ENCODE results near the gene ATP7B. TPM values are rescaled to one million over a fixed set of nuclear protein-coding genes. Genes with fewer than 3 reads are reported as not detected.

ATP7B gene
- total RNA-seq, 2 donors from 2014 or later = 20.4 to 29.2 TPM

- H3K9me3 Mint-ChIP-seq = peaks cover 4% of the 10 kb centered on the region
- H3K27me3 Mint-ChIP-seq (ENCODE audit: insufficient read depth) = no peaks in the 10 kb centered on the region
- no peaks in the 10 kb centered on the region for H3K27me3 ChIP-seq (ENCODE audit: control insufficient read depth, insufficient read depth, low read length, poor library complexity, severe bottlenecking)
- H3K4me3 Mint-ChIP-seq = no peak overlapping the region
- 93 to 95% methylated on average over 11 to 15 of the region's 15 CpGs for WGBS, 2 experiments (ENCODE audit: insufficient coverage in 1 of 2, insufficient read length in 1 of 2)
- H3K9ac ChIP-seq (ENCODE audit: extremely low read depth, low read length, poor library complexity, severe bottlenecking) = no peak overlapping the region
- H3K27ac ChIP-seq (ENCODE audit: low read depth, low read length) = no peak overlapping the region
- peaks cover 8% of the 10 kb centered on the region for H3K36me3 Mint-ChIP-seq (ENCODE audit: low read depth)
- peaks cover 5% of the 10 kb centered on the region for H3K4me1 ChIP-seq (ENCODE audit: control insufficient read depth, insufficient read depth, low read length)
- H3K4me1 Mint-ChIP-seq = peaks cover 14% of the 10 kb centered on the region
- H3K9me3 ChIP-seq (ENCODE audit: control insufficient read depth, low read length) = no peaks in the 10 kb centered on the region
- no peak overlapping the region for H3K27ac Mint-ChIP-seq
- no peak for TF ChIP-seq CTCF (conservative IDR thresholded peaks at IDR 0.05)
- no peak overlapping the region for H3K4me3 ChIP-seq (ENCODE audit: low read length)
- no peak for DNase-seq
- no peaks in the 10 kb centered on the region for H3K36me3 ChIP-seq (ENCODE audit: control insufficient read depth, insufficient read depth, low read length)
These were observed 55.9 kb downstream of the ATP7B start for GRCh38 chr13:51955281-51955771.

GRCh38 chr13:51953347-51954195 is 57.7 kb downstream of the ATP7B start:
- WGBS, 2 experiments (ENCODE audit: insufficient coverage in 1 of 2, insufficient read length in 1 of 2) = 83 to 100% methylated on average over 2 to 3 of the region's 3 CpGs
- Mint-ChIP-seq H3K4me1 (peaks cover 14% of the 10 kb centered on the region), H3K36me3 (ENCODE audit: low read depth) (peaks cover 19% of the 10 kb centered on the region), H3K27me3 (ENCODE audit: insufficient read depth) (no peaks in the 10 kb centered on the region), H3K4me3 (no peak overlapping the region), H3K27ac (no peak overlapping the region), H3K9me3 (peaks cover 6% of the 10 kb centered on the region)
- no peaks in the 10 kb centered on the region for H3K9me3 ChIP-seq (ENCODE audit: control insufficient read depth, low read length)
- H3K27ac ChIP-seq (ENCODE audit: low read depth, low read length) = no peak overlapping the region
- peaks cover 4% of the 10 kb centered on the region for H3K36me3 ChIP-seq (ENCODE audit: control insufficient read depth, insufficient read depth, low read length)
- H3K9ac ChIP-seq (ENCODE audit: extremely low read depth, low read length, poor library complexity, severe bottlenecking) = no peak overlapping the region
- H3K4me1 ChIP-seq (ENCODE audit: control insufficient read depth, insufficient read depth, low read length) = peaks cover 5% of the 10 kb centered on the region
- TF ChIP-seq CTCF (conservative IDR thresholded peaks at IDR 0.05) = no peak
- H3K27me3 ChIP-seq (ENCODE audit: control insufficient read depth, insufficient read depth, low read length, poor library complexity, severe bottlenecking) = no peaks in the 10 kb centered on the region
- no peak overlapping the region for H3K4me3 ChIP-seq (ENCODE audit: low read length)
- DNase-seq = no peak

GRCh38 chr13:51950722-51951121 is 60.5 kb downstream of the ATP7B start:
- H3K27ac Mint-ChIP-seq = no peak overlapping the region
- H3K4me3 ChIP-seq (ENCODE audit: low read length) = no peak overlapping the region
- no peak overlapping the region for H3K4me3 Mint-ChIP-seq
- TF ChIP-seq CTCF (conservative IDR thresholded peaks at IDR 0.05) = no peak
- no peak overlapping the region for H3K27ac ChIP-seq (ENCODE audit: low read depth, low read length)
- H3K9me3 ChIP-seq (ENCODE audit: control insufficient read depth, low read length) = no peaks in the 10 kb centered on the region
- H3K36me3 Mint-ChIP-seq (ENCODE audit: low read depth) = peaks cover 25% of the 10 kb centered on the region
- H3K27me3 ChIP-seq (ENCODE audit: control insufficient read depth, insufficient read depth, low read length, poor library complexity, severe bottlenecking) = no peaks in the 10 kb centered on the region
- no peaks in the 10 kb centered on the region for H3K27me3 Mint-ChIP-seq (ENCODE audit: insufficient read depth)
- no peaks in the 10 kb centered on the region for H3K4me1 ChIP-seq (ENCODE audit: control insufficient read depth, insufficient read depth, low read length)
- no peaks in the 10 kb centered on the region for H3K4me1 Mint-ChIP-seq
- peaks cover 6% of the 10 kb centered on the region for H3K9me3 Mint-ChIP-seq
- DNase-seq = no peak
- H3K36me3 ChIP-seq (ENCODE audit: control insufficient read depth, insufficient read depth, low read length) = peaks cover 11% of the 10 kb centered on the region
- H3K9ac ChIP-seq (ENCODE audit: extremely low read depth, low read length, poor library complexity, severe bottlenecking) = no peak overlapping the region
- 94 to 98% methylated on average over 5 of the region's 5 CpGs for WGBS, 2 experiments (ENCODE audit: insufficient coverage in 1 of 2, insufficient read length in 1 of 2)
